HPDE6-E6E7 (cell line): ENCODE results near the gene PPP1R37.

Experiments used
- DNase-seq: peaks from one replicate; pipeline ENCODE4 v3.0.0; 2011; ENCODE audit warnings: missing footprints; ENCODE audit errors: extremely low spot score

The PPP1R37 gene

DNA sequence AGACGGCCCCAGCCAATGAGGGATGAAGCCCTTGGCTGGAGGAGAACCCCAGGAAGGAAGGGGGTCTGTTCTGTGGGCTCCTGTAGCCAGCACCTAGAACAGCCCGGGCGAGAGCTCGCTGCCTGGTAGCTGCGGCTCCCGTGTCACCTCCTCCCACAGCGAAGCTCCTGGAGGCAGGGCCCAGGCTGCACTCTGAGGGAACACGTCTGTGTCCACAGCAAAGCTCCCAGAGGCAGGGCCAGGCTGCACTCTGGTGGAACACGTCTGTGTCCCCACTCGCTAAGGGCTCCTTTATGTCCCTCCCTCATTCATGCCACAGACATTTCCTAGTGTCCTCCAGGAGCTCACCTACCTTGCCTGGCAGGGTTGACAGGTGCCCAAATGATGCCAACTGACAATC, 76.6 kb downstream of the PPP1R37 start:
- DNase-seq: no peak

DNA sequence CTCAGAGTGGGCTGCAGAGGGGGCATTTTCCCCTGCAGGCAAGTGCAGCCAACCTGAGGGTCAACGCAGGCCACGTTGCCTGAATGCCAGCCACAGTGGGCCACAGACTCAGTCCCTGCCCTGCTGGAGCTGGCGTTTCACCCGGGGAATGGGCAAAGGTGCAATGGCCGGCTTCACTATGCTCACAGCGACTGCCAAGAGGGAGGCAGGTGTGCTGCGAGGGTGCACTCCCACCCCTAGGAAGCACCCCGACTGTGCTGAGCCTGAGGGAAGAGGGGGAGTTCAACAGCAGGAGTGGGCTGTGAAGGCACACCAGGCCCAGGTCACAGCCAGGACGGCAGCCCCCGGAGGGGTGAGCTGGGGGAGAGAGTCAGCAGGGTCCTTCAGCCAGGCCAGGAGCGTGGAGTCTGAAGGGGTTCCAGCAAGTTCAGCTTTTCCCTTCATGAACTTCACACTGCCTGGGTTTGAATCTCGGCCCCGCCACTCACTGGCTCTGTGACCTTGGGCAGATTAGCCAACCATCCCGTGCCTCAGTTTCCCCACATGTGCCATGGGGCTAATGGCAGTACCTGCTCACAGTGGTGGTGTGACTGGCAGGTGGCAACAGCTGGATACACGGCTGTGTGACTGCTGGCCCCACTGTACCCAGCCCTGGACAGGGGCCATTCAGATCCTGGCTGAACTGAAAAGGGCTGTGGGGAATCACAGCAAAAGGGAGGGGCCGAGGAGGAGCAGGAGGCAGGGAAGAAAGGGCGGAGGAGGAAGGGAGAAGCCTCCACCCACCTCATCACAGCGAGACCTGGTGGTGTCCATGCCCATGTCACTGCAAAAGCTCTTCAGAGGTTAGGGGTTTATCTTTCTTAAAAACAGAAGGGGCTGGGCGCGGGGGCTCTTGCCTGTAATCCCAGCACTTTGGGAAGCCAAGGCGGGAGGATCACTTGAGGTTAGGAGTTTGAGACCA, 77.4 kb downstream of the PPP1R37 start:
- no peak for DNase-seq

DNA sequence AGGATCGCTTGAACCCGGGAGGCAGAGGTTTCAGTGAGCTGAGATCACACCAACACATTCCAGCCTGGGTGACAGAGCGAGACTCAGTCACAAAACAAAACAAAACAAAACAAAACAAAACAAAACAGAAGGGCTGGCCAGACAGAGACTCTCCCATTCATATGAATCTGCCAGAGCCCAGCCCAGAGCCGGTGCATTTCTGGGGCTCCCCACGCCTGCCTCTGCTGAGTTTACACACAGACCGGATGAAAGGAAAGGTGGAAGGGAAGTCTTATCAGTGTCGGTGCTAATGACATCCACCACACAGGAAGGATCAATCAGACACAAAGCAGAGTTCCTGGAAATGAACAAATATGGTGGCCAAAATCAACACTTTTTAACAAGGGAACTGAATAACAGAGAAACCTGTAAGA, 78.2 kb downstream of the PPP1R37 start:
- DNase-seq: no peak

DNA sequence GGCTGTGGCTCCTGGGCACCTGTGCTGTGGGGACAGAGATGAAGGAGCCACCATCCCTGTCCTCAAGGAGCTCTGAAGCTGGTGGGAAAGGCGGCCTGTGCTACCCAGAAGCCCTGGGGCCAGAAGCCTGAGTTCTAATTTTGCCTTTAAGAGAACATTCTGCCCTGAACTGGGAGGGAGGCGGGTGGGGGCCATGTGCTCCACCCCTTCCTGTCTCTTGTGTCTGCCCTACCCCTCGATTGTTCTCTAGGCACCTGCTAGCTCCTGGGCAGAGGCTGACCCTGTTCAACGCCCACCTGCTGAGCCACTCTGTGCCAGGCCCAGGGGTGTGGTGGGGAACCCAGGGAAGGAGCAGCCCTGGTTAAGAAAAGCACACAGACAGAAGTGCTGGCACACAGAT, 79.2 kb downstream of the PPP1R37 start:
- DNase-seq: no peak

DNA sequence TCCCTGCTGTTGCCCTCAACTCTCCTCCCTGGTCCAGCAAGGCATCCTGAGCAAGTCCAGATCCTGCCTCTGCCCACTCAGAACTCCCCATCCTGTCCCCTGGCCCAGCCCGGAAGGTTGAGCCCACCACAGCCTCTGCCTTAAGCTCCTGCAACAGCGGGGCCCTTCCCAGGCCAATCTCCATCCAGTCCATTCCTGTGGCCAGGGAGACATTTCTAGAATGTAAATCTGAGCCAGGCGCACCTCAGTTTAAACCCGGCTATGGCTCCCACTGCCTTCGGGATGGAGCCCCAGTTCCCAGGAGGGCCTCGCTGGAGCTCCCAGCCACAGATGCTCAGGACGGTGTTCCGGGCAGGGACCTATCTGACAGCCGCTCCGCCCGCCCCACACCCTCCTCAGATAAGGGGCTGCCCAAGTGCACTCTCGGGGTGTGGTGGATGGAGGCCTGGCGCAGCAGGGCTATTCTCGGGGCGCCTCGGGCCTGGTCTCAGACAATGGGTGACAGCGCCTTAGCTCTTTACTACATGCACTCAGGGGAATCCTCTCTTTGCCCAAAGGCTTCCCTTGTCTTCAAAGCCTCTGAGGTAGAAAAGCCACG, 79.7 kb downstream of the PPP1R37 start:
- DNase-seq: no peak

DNA sequence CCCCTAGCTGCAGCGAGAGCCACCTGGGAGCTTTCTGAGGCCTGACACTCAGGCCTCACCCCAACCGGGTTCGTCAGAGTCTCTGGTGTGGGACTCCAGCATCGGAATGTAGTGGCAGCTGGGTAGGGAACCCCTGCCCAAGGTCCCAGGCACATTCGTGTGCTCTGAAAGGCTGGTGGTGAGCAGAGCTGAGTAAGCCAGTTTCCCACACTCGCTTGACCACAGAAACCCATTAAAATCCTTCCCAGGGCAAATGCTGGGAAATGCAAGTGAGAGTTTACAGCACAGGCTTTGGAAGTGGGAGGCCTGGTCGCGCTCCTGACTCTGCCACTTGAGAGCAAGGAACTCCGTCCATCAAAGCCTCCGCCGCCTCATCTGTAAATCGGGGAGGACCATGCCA, 80.8 kb downstream of the PPP1R37 start:
- no peak for DNase-seq

DNA sequence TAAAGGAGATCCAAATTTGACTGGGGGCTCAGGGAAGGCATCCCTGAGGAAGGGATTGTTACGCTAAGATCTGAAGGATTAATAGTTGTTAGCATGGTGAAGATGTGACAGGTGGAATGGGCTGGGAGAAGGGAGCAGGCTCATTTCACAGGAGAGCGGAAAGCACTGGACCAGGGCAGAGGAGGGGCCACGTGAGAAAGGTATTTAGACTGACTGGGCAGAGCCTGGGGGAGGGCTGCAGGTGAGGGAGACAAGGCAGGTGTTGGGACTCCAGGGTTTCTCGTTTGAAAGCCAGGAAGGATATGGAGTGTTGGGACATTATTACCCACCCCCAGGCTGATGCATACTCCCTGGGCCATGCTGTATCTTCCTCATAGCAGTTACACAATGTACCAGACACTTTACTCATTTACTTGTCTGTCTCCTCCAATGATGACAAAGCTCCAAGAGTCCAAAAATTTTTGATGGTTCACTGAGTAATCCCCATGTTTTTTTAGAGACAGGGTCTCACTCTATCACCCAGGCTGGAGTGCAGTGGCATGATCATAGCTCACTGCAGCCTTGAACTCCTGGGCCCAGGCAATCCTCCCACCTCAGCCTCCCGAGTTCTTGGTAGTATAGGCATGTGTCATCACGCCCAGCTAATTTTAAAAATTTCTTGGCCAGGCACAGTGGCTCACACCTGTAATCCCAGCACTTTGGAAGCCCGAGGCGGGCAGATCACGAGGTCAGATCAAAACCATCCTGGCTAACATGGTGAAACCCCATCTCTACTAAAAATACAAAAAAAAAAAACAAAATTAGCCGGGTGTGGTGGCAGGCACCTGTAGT, 82.8 kb downstream of the PPP1R37 start:
- no peak for DNase-seq

DNA sequence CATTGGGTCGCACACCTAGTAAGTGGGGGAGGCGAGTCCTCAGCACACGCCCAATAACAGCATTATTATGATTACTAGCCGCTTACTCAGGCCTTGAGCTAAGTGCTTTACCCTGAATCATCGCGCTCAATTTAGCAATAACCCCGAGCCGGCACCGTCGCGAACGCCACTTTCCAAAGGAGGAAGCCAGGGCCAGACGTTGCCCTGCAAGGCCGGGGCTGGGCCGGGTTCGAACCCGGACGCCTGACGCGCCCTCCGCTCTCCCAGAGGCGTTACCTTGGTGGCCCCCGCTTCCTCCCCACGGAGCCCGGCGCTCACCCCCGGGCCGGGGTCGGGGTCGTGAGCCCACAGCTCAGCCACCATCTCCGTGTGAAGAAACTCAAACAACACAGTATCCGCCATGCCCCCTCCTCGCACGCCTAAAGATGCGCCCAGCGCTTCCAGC, 84.9 kb downstream of the PPP1R37 start, which contains the start of gene TRAPPC6A:
Gene TRAPPC6A (minus strand): TSS at position 421 of the 445 bp plus-strand sequence. CDS start 19 bp downstream, at position 402.
- DNase-seq: no peak

DNA sequence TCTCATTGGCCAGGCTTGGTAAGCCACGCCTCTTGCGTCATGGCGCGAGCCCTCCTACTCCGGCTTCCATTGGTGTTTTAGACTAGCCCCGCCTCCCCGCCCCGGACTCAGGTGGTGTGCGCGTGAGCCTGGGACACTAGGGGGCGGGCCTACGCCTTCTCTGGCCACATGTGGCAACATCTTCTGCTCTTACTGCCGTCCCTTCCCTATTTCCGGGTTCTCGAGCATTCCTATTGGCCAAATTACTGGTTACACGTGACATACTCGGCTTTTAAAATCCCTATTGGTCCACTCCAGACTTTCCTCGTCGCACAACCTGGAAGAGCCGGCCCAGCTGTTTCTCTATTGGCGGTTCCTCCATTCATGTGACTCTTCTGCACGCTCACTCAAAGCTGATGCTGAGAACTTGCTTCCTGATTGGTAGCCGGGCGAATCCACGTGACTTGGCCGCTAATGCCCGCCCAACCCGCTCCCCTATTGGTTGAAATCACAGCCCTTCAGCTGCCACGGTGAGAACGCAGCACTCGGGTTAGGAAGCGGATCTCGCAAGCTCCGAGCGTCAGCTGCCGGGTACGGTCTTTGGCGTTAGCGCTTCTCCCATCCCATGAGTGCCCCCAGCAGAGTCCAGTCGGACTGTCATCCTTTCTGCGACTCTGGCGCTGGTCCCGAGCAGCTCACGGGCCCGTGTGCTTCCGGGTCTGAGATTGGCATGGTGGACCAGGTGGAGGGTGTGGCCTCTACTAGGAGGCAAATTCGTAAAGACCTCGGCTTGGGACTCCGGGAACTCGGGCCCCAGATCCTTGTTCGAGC, 85.5 kb downstream of the PPP1R37 start, which contains the start of gene BLOC1S3:
Gene BLOC1S3 (plus strand): TSS at position 523 of the 810 bp plus-strand sequence. CDS start 513 bp downstream, outside the sequence.
- peak; percentile 98 for DNase-seq

DNA sequence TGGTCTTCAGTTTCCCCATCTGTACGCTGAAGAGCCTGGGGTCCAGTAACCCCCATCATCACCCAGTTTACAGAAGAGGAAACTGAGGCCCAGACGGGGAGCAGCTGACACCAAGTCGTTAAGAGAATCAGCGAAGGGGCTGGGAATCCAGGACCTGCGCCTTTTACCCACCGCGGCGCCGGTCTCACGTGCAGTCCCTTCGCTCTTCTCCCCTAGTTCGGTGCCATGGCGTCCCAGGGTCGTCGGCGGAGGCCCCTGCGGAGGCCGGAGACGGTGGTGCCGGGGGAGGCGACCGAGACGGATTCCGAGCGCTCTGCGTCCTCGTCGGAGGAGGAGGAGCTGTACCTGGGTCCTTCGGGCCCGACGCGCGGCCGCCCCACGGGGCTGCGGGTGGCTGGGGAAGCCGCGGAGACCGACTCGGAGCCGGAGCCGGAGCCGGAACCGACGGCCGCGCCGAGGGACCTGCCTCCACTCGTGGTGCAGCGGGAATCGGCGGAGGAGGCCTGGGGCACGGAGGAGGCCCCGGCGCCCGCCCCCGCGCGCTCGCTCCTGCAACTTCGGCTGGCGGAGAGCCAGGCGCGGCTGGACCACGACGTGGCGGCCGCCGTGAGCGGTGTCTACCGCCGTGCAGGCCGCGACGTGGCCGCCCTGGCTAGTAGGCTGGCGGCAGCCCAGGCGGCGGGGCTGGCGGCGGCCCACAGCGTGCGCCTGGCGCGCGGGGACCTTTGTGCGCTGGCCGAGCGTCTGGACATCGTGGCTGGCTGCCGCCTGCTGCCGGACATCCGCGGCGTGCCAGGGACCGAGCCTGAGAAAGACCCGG, 86.3 kb downstream of the PPP1R37 start:
- no peak for DNase-seq

DNA sequence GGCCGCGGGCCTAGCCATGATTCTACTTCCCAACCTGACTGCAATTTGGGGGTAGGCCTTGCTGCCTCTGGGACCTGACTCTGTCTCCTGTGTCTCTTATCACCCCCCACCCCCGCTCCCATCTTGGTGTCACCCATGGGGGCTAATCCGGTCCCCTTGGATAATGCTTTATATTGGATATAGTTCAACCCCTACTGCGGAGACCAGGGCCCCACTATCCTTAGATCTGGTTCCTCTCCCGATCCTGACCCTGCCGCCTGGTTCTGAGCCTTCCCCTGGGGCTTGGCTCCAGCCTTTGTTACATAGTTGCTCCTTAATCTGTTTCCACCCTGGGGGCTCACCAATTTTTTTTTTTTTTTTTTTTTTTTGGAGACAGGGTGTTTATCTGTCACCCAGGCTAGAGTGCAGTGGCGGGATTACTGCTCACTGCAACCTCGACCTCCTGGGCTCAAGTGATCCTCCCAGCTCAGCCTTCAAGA, 87.0 kb downstream of the PPP1R37 start:
- no peak for DNase-seq

- no peak for DNase-seq
These were observed 88.0 kb downstream of the PPP1R37 start for GRCh38 chr19:45180936-45181335.

DNA sequence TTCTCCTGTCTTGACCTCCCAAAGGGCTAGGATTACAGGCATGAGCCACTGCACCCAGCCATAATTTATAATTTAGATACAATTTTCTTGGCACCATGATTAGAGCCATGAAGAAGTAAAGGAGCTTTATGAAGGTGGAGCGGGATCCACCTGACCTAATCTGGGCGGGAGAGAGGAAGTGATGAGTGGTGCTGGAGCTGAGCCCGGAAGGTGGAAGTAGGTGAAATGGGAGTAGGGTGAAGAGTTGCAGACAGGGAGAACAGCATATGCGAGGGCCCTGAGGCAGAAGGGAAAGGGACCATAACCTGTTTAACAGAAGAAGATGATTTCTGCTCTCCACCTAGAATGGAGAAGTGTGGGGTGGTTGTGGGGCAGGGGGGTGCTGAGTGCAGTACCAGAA, 89.8 kb downstream of the PPP1R37 start:
- no peak for DNase-seq

DNA sequence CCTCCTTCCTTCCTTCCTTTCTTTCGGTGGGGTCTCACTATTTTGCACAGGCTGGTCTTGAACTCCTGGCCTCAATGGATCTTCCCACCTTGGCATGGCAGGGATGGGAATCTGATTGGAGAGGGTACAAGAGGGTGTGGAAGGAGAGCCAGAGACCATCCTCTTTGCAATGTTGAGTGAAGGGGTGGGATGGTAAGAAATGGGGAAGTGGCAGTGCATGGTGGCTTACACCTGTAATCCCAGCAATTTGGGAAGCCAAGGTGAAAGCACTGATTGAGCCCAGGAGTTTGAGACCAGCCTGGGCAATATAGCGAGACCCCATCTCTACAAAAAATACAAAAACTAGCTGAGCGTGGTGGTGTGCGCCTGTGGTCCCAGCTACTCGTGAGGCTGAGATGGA, 91.1 kb downstream of the PPP1R37 start:
- no peak for DNase-seq

DNA sequence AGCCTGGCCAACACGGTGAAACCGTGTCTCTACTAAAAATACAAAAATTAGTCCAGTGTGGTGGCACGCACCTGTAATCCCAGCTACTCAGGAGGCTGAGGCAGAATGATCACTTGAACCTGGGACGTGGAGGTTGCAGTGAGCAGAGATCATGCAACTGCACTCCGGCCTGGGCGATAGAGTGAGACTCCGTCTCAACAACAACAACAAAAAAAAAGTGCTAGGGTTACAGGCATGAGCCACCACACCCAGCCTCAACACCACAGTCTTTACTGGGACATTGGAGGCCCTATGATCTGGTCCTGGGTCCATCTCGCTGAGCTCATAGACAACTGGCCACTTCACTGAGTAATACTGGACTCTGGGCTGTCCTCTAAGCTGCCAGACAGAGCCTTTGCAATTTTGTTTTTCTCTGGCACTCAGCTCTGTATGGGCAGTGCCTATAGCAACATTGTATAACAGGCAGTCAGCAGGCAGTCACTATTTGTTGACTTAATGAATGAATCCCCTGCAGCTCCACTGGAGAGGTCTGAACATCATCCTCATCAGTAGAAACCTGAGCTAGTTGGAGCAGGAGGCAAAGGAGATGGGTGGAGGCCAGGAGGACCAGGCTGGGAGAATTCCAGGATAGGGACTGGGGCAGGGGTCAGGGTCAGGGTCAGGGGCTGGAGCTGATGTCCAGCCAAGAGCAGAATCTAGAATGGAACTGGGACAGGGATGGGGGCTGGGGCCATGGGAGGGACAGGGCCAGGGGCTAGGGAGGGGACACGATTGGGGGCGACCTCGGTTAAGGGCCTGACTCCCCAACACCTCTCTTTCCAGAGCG, 93.7 kb downstream of the PPP1R37 start:
- no peak for DNase-seq

DNA sequence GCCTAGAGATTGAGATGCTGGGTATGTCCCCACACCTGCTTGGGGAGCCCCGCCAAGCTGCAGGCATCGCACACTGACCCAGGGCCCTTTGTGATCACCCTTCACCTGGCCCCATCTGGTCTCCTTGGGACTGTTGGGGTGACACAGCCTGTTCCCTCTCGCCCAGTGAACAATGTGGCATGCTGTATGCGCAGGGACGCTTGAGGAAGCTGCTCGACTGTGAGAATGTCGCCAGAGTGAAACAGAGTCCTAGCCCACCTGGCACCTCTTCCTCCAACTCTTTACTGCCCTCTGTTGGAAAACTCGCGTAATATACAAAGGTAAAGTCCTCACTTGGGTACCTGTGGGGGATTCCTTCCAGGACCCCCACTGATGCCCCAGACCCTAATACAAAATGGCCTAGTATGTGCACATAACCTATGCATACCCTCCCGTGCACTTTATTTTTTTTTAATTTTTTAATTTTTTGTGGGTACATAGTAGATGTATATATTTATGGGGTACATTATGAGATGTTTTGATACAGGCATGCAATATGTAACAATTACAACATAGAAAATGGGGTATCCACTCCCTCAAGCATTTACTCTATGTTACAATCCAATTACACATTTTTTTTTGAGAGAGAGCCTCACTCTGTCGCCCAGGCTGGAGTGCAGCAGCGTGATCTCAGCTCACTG, 94.6 kb downstream of the PPP1R37 start:
- DNase-seq: no peak

- DNase-seq: no peak
These were observed 97.0 kb downstream of the PPP1R37 start for GRCh38 chr19:45189971-45190370.

- DNase-seq: no peak
These were observed 98.4 kb downstream of the PPP1R37 start for GRCh38 chr19:45191375-45191774.

DNA sequence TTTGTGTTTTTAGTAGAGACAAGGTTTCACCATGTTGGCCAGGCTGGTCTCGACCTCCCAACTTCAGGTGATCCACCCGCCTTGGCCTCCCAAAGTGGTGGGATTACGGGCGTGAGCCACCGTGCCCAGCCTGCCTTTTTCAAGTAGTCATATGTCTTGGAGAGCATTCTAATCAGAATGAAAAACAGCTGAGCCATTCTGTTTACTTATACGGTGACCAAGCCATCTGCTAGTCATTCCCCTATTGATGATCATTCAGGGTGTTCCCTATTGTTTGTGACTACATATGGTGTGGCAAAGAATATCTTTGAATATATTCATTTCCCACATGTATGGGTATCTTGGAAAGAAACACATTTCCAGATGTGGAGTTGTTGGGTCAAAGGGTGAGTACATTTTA, 102.8 kb downstream of the PPP1R37 start:
- no peak for DNase-seq
